GM21360 (cell line): ENCODE data around the gene SNX25.

Experiments
- ATAC-seq: cut with Tn5 transposase; IDR thresholded peaks from one replicate; pipeline ENCODE4 v1.9.1; 2021; ENCODE audit warnings: mild to moderate bottlenecking, moderate library complexity; ENCODE audit not compliant: unreplicated experiment

Gene SNX25

GRCh38 chr4:185396724-185397385, 187.5 kb downstream of the SNX25 start, which contains the start of gene ANKRD37:
ANKRD37 (plus strand) TSS chr4:185396841; CDS start chr4:185396924, 83 bp downstream.
- no peak for ATAC-seq

GRCh38 chr4:185398618-185399017, 189.2 kb downstream of the SNX25 start:
- no peak for ATAC-seq

GRCh38 chr4:185399466-185399865, 190.1 kb downstream of the SNX25 start:
- no peak for ATAC-seq

GRCh38 chr4:185404031-185404430, 194.6 kb downstream of the SNX25 start:
- ATAC-seq: no peak

GRCh38 chr4:185405296-185405999, 196.1 kb downstream of the SNX25 start:
- peak; percentile 47 for ATAC-seq

GRCh38 chr4:185408432-185408831, 199.0 kb downstream of the SNX25 start:
- ATAC-seq: no peak

GRCh38 chr4:185411849-185412248, 202.5 kb downstream of the SNX25 start:
- no peak for ATAC-seq

- no peak for ATAC-seq
Observed at GRCh38 chr4:185412412-185412811, 203.0 kb downstream of the SNX25 start.
